Cerebellar nuclear complex (tissue), 1 donor: ENCODE data around the gene CPNE7.

ENCODE experiments used
- DNase-seq, 2 experiments: peaks; one replicate each; lab custom pipeline; 2025; lab: John Stamatoyannopoulos, UW

The CPNE7 gene

DNA sequence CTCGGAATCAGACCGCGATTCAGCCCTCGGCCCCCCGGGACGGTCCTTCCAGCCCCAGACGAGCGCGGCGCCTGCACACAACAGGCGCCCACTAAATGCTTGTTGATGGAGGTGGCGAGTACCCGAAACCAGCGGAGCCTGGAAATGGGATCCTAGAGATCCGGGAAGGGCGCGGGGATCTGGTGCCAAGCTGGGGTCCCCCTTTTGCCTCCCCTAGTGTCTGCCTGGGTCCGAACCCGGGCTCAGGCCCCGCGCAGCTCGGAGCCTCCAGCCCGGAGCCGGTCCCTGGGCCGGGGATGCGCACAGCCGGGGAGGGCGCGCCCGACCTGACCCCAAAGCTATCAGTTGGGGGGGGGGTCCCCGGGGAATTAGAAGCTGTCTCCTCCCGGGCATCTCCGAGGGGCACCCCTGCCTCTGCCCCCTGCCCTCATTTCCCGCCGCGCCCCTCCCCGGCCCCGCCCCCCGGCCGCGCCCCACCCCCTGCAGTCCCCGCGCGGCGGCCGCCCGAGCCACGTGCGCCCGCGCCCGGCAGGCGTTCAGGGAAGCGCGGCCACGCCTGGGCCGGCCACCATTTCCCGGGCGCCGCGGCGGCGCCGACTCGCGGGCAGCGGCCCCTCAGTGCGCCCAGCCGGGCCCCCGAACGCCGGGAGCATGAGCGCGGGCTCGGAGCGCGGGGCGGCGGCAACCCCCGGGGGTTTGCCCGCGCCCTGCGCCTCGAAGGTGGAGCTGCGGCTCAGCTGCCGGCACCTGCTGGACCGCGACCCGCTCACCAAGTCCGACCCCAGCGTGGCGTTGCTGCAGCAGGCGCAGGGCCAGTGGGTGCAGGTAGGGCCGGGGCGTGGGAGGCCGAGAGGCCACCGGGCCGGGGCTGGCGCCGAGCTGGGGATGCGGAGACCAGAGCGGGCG is at the start of gene CPNE7:
CPNE7 (plus strand) TSS at position 512 of the 906 bp plus-strand sequence; CDS start at position 652, 140 bp downstream.
- DNase-seq: no peak

- DNase-seq: no peak
Observed at GRCh38 chr16:89529097-89529496, 46.5 kb upstream of the CPNE7 start.

DNA sequence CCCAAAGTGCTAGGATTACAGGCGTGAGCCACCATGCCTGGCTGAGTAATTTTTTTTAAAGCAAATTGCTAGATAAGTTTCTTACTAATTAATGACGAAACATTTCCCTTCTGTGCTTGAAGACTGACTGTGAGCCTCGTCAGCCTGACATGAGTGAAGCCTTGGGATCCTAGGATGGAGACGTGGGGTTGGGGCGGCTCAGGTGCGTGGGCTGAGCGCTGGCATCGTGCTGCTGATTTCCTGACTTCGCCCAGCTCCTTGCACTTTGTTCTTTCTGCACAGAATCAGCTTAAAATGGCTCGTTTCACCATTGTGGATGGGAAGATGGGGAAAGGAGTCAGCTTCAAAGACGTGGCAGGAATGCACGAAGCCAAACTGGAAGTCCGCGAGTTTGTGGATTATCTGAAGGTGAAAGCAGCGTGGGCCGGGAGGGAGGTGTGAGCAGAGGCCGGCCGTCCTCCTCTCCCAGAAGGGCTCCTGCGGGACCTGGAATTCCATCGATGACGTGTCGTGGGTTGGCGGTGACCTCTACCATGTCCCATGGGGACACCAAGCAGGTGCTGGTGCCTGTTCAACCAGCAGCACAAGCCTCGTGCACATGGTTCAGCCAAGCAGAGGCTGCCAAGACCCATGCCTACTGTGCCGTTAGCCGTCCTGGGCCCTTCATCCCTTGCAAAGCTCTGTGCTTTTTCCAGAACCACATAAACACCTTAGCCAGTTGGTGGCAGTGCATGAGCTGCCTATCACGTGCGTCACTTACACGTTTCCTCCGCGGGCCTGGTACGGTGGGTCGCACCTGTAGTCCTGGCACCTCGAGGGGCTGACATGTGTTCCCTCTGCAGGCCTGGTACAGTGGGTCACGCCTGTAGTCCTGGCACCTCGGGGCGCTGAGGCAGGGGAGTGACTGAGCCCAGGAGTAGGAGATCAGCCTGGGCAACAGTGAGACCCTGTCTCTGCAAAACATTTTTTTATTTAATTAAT is 44.9 kb upstream of the CPNE7 start:
- no peak for DNase-seq

GRCh38 chr16:89531821-89532526 is 43.6 kb upstream of the CPNE7 start:
- no peak for DNase-seq

DNA sequence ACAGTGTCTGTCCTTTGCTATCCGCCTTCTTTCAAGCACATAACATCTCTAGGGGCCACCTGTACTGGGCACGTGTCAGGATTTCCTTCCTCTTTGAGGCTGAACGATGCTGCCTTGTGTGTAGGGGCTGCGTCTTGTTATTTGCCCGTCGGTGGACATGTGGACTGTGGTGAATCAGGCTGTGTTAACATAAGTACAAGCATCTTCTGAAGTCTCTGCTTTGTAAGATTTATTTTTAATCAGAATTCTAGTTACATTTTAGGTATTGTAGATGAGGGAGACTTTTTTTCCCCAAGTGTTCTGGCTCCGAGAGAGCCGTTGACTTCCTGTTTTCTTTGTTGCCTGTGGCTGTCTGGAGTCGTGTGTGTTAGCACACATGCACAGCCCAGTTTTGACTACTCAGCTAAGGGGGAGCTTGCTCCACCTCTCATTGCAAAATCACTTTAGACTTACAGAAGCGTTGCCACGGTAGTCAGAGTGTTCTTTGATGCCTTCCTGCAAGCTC is 41.3 kb upstream of the CPNE7 start:
- DNase-seq: no peak

GRCh38 chr16:89536371-89536770 is 39.2 kb upstream of the CPNE7 start:
- no peak for DNase-seq

GRCh38 chr16:89536886-89537548 is 38.5 kb upstream of the CPNE7 start:
- no peak for DNase-seq

- no peak for DNase-seq
Observed at GRCh38 chr16:89537549-89537925, 38.0 kb upstream of the CPNE7 start.

DNA sequence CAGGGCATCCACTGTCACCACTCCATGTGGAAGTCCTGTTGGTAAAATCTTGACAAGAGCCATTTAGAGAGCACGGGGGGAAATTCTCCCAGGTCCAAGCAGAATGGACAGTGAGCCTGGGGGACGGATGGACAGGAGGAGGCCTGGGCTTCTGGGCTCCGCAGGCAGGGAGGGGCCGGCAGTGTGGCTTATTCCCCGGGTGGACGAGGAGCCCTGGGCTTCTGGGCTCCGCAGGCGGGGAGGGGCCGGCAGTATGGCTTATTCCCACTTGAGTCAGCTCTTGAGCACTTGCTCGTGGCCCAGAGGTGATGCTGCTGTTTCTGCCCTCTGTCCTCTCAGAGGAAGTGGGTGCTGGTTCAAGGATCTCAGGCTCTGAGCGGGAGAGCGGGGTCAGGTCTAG is 37.3 kb upstream of the CPNE7 start:
- no peak for DNase-seq

DNA sequence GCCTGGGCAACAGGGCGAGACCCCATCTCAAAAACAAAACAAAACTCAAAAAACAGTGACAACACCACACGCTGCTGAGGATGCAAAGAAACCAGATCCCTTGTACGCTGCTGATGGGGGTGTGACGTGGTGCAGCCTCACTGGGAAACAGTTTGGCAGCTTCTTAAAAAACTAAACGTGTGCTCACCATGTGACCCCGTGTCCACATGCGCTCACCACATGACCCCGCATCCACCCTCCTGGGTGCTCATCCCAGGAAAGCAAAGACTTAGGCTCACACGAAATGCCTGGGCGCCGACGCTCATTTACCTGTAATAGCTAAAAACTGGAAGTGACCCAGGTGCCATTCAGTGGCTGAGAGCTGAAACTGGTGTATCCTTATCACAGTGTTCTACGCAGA is 35.0 kb upstream of the CPNE7 start:
- DNase-seq: no peak

DNA sequence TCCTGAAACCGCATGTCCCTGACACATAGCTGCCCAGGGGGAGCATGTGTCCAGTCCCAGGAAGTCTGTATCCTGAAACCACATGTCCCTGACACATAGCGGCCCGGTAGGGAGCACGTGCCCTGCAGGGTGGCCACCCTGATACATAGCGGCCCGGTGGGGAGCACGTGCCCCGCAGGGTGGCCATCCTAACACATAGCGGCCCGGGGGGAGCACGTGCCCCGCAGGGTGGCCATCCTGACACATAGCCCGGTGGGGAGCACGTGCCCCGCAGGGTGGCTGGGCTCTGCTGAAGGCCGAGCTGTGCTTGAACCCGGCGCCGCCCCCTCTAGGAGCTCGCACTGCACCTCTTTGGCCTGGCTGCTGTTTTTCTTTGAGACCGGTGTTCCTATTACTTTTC is 33.8 kb upstream of the CPNE7 start:
- DNase-seq: no peak

GRCh38 chr16:89544113-89544512 is 31.4 kb upstream of the CPNE7 start:
- no peak for DNase-seq

- DNase-seq: no peak
Observed at GRCh38 chr16:89544713-89545043, 30.9 kb upstream of the CPNE7 start.

DNA sequence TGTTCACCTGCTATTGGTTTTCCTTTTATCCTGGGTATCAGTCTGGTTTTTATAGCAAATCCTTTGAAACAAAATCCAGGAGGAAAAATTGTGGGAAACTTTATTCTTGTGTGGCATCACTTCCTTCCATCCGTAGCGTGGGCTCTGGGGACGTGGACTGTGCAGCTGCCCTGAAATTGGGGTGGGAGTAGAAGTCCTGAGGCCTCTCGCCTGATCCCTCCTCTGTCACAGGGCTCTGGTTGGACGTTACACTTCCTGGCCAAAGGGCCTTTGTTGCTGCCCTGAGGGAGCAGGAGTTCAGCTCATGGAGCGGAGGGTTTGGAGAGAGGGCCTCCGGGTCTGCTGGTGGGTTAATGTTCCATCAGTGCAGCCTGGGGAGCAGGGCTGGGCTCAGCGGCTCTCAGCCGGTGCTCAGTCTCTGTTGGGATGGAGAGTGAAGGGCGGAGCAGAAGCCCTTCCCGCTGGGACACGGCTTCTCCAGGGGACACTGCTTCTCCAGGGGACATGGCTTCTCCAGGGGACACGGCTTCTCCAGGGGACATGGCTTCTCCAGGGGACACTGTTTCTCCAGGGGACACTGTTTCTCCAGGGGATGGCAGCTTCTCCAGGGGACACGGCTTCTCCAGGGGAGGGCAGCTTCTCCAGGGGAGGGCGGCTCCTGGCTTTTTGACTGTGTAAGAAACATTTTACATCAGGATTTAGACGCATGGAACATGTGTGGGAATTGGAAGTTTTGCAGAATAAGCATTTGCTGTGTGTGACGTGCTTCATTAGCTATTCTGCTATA is 30.3 kb upstream of the CPNE7 start:
- DNase-seq: no peak

GRCh38 chr16:89545831-89546574 is 29.6 kb upstream of the CPNE7 start:
- no peak for DNase-seq

DNA sequence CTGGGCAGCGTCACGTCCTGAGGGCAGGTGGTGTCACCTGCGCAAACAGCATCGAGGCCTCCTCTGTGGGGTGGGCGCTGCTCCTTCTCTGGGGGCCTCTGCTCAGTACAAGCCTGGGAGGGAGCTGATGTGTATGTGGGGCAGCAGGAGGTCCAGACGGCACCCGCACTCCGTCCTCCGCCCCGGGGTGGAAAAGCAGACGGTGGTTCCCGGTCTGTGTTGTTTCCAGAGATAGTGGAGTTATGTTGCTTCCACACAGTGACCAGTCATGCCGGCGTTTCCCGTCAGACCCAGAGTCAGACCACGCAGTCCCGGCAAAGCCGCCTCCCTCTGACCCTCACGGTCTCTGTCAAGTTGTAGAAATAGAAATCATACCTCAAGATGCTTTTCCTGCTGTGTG is 28.8 kb upstream of the CPNE7 start:
- no peak for DNase-seq

- no peak for DNase-seq
Observed at GRCh38 chr16:89547291-89547690, 28.3 kb upstream of the CPNE7 start.

- DNase-seq: no peak
Observed at GRCh38 chr16:89547860-89548259, 27.7 kb upstream of the CPNE7 start.

DNA sequence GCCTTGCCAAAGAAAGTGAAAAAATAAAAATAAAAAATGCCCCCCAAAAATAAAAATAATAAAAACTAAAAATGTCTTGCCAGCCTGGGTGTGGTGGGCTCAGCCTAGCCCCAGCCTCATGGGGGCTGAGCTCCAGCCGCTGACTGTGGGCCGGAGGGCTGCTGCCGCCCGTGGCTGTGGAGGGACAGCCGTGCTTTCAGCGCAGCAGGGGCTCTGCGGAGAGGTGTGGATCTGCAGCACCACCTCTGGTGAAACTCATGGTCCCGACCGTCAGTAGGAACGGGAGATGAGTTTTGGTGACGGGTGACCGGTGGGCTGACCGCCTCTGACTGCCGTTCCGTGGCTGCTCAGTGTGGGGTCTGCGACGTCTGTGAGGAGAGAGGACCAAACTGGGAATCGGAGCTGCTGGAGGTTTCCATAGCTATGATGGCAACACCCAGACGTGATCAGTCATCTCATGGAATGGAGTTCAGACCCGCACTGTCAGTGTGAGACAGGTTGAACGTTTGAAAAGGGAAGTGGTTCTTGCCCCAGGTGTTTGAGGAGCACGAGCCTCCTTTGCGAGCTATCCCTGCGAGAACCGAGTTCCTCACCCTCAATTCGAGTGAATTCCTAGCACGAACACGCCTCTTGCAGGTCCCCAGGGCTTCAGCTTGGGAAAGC is 27.1 kb upstream of the CPNE7 start:
- no peak for DNase-seq
